ENCODE measurements around the gene MCEMP1. TPM values are rescaled to one million over a fixed set of nuclear protein-coding genes. Genes with fewer than 3 reads are reported as not detected.
A peak's percentile ranks its signal among the peaks of the same experiment; 100 is the strongest.

The MCEMP1 gene
- total RNA-seq: not detected
- not detected for polyA plus RNA-seq (ENCODE audit: insufficient read depth, low read depth, low replicate concordance)
- long read RNA-seq, donor 1: 0 reads
- long read RNA-seq, donor 2: 0 reads

GRCh38 chr19:7676854-7677253 is at the start of gene MCEMP1:
Gene MCEMP1, plus strand, starts transcription at chr19:7677090. Its CDS starts 31 bp downstream, at chr19:7677121.
- Histone ChIP-seq H3K4me3 (no peak within 1 kb of the TSS), H3K9me3 (no peaks in the 10 kb centered on the region), H3K4me1 (peaks cover 9% of the 10 kb centered on the region), H3K27ac (no peak within 1 kb of the TSS), H3K36me3 (ENCODE audit: low read depth, missing control alignments) (no peaks in the 10 kb centered on the region), H3K27me3 (no peaks in the 10 kb centered on the region)
- no peak for DNase-seq
- TF ChIP-seq CTCF (IDR thresholded peaks at IDR 0.05) (no peak), POLR2A (IDR thresholded peaks at IDR 0.05) (no peak)
- 60 to 64% methylated on average over 10 of the region's 10 CpGs for WGBS, 2 donors
- intact Hi-C loops (cut with DNase I; ENCODE audit: low total_unique reads): loop anchor here (10.0 kb wide), 1 partner anchor 112 kb away; no protein-coding TSS in a partner anchor

- TF ChIP-seq CTCF (IDR thresholded peaks at IDR 0.05) (no peak), POLR2A (IDR thresholded peaks at IDR 0.05) (no peak)
- Histone ChIP-seq H3K27ac (no peak overlapping the region), H3K36me3 (ENCODE audit: low read depth, missing control alignments) (no peaks in the 10 kb centered on the region), H3K27me3 (no peaks in the 10 kb centered on the region), H3K4me1 (peaks cover 20% of the 10 kb centered on the region), H3K4me3 (no peak overlapping the region), H3K9me3 (no peaks in the 10 kb centered on the region)
- intact Hi-C loops (cut with DNase I; ENCODE audit: low total_unique reads): no loop called here
- 87 to 90% methylated on average over 21 to 24 of the region's 24 CpGs for WGBS, 2 donors
- no peak for DNase-seq
Measured at GRCh38 chr19:7627166-7627565, 49.7 kb upstream of the MCEMP1 start.

- DNase-seq: no peak
- no peaks in the 10 kb centered on the region for H3K27me3 ChIP-seq
- no peaks in the 10 kb centered on the region for H3K36me3 ChIP-seq (ENCODE audit: low read depth, missing control alignments)
- 2 to 3% methylated on average over 15 of the region's 15 CpGs for WGBS, 2 donors
- H3K27ac ChIP-seq: peak overlapping the region; percentile 6 to 69
- no peak for TF ChIP-seq POLR2A (IDR thresholded peaks at IDR 0.05)
- no peak for TF ChIP-seq CTCF (IDR thresholded peaks at IDR 0.05)
- peaks cover 20% of the 10 kb centered on the region for H3K4me1 ChIP-seq
- no peaks in the 10 kb centered on the region for H3K9me3 ChIP-seq
- intact Hi-C loops (cut with DNase I; ENCODE audit: low total_unique reads): no loop called here
- peak overlapping the region; percentile 75 to 85 for H3K4me3 ChIP-seq
Measured at GRCh38 chr19:7628589-7629311, 48.1 kb upstream of the MCEMP1 start.

GRCh38 chr19:7629347-7630054 is 47.4 kb upstream of the MCEMP1 start, which contains the start of the genes PET100 and XAB2:
Gene PET100, plus strand, starts transcription at chr19:7629793. Its CDS starts 41 bp downstream, at chr19:7629834.
Gene XAB2, minus strand, starts transcription at chr19:7629545. Its CDS starts 18 bp downstream, at chr19:7629527.
- 0% methylated on average over 33 to 40 of the region's 40 CpGs for WGBS, 2 donors
- intact Hi-C loops (cut with DNase I; ENCODE audit: low total_unique reads): no loop called here
- Histone ChIP-seq H3K4me3 (peak within 1 kb of the TSS; percentile 75 to 85), H3K27ac (peak within 1 kb of the TSS; percentile 69 to 77), H3K9me3 (no peaks in the 10 kb centered on the region), H3K27me3 (no peaks in the 10 kb centered on the region), H3K4me1 (peaks cover 20% of the 10 kb centered on the region), H3K36me3 (ENCODE audit: low read depth, missing control alignments) (no peaks in the 10 kb centered on the region)
- TF ChIP-seq CTCF (IDR thresholded peaks at IDR 0.05) (no peak), POLR2A (IDR thresholded peaks at IDR 0.05) (no peak)
- DNase-seq: peak; percentile 99
